ENCODE data around the gene MTG2. TPM values are rescaled to one million over a fixed set of nuclear protein-coding genes. Genes with fewer than 3 reads are reported as not detected.

MTG2 gene
- total RNA-seq, 3 donors from 2014 or later: 28.8 to 34.9 (median 32.6) TPM

DNA sequence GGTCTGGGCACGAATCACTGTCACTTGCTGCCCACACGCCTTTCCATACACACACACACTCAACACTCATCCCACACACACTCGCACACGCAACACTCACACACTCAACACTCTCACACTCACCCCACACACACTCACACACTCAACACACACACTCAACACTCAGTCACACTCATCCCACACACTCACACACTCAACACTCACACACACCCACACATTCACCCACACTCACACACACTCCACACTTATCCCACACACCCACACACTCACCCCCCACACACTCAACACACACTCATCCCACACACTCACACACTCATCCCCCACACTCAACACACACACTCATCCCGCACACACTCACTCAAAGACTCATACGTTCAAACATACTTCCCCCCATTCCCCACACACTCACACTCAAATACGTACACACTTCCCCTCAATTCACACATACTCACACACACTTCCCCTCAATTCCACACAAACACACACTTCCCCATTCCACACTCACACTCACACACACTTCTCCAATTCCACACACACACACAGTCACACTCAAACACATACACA lies 46.2 kb downstream of the MTG2 start:
- H3K4me1 ChIP-seq (ENCODE audit: low read depth): no peaks in the 10 kb centered on the region
- no peak for DNase-seq
- no peak for ATAC-seq
- H3K9me3 ChIP-seq: no peaks in the 10 kb centered on the region
- TF ChIP-seq, protein P1, sequence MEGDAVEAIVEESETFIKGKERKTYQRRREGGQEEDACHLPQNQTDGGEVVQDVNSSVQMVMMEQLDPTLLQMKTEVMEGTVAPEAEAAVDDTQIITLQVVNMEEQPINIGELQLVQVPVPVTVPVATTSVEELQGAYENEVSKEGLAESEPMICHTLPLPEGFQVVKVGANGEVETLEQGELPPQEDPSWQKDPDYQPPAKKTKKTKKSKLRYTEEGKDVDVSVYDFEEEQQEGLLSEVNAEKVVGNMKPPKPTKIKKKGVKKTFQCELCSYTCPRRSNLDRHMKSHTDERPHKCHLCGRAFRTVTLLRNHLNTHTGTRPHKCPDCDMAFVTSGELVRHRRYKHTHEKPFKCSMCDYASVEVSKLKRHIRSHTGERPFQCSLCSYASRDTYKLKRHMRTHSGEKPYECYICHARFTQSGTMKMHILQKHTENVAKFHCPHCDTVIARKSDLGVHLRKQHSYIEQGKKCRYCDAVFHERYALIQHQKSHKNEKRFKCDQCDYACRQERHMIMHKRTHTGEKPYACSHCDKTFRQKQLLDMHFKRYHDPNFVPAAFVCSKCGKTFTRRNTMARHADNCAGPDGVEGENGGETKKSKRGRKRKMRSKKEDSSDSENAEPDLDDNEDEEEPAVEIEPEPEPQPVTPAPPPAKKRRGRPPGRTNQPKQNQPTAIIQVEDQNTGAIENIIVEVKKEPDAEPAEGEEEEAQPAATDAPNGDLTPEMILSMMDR (IDR thresholded peaks at IDR 0.05): no peak
- intact Hi-C loops (cut with DNase I, micrococcal nuclease): no loop called here
- no peaks in the 10 kb centered on the region for H3K36me3 ChIP-seq (ENCODE audit: low read depth)
- H3K4me3 ChIP-seq: no peak overlapping the region

- no peaks in the 10 kb centered on the region for H3K9me3 ChIP-seq
- TF ChIP-seq, protein P1 (IDR thresholded peaks at IDR 0.05): no peak
- no peak for DNase-seq
- H3K4me1 ChIP-seq (ENCODE audit: low read depth): no peaks in the 10 kb centered on the region
- intact Hi-C loops (cut with DNase I, micrococcal nuclease): no loop called here
- H3K36me3 ChIP-seq (ENCODE audit: low read depth): no peaks in the 10 kb centered on the region
- ATAC-seq: no peak
- H3K4me3 ChIP-seq: no peak overlapping the region
Observed at GRCh38 chr20:62229667-62230066, 46.8 kb downstream of the MTG2 start.

- Histone ChIP-seq H3K4me3 (no peak overlapping the region), H3K36me3 (ENCODE audit: low read depth) (no peaks in the 10 kb centered on the region), H3K4me1 (ENCODE audit: low read depth) (no peaks in the 10 kb centered on the region), H3K9me3 (no peaks in the 10 kb centered on the region)
- intact Hi-C loops (cut with DNase I, micrococcal nuclease): no loop called here
- TF ChIP-seq, protein P1 (IDR thresholded peaks at IDR 0.05): no peak
- DNase-seq (no peak), ATAC-seq (no peak)
Observed at GRCh38 chr20:62230276-62230675, 47.4 kb downstream of the MTG2 start.

GRCh38 chr20:62230696-62231095 lies 47.9 kb downstream of the MTG2 start:
- ATAC-seq (no peak), DNase-seq (no peak)
- Histone ChIP-seq H3K9me3 (no peaks in the 10 kb centered on the region), H3K4me3 (no peak overlapping the region), H3K4me1 (ENCODE audit: low read depth) (no peaks in the 10 kb centered on the region), H3K36me3 (ENCODE audit: low read depth) (no peaks in the 10 kb centered on the region)
- intact Hi-C loops (cut with DNase I, micrococcal nuclease): no loop called here
- TF ChIP-seq, protein P1 (IDR thresholded peaks at IDR 0.05): no peak

DNA sequence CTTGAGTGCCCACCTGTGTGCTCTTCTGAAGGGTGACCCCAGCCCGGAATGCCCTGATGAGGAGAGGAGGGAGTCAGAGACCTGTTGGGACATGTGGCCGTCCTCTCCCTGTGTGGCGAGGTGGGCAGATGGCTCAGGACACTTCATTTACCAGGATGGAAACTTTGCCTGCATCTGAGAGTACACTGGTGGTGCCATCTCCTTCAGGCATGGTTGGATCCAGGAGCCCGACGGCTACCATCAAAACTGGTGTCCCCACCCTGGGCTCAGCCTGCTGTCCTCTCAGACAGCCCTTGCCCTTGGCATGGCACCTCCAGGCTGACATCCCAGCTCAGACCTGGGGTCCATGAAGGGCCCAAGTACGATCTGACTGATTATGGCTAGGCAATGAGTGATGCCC lies 48.5 kb downstream of the MTG2 start:
- DNase-seq (no peak), ATAC-seq (no peak)
- TF ChIP-seq, protein P1 (IDR thresholded peaks at IDR 0.05): no peak
- intact Hi-C loops (cut with DNase I, micrococcal nuclease): no loop called here
- H3K4me1 ChIP-seq (ENCODE audit: low read depth): no peaks in the 10 kb centered on the region
- H3K4me3 ChIP-seq: no peak overlapping the region
- no peaks in the 10 kb centered on the region for H3K9me3 ChIP-seq
- no peaks in the 10 kb centered on the region for H3K36me3 ChIP-seq (ENCODE audit: low read depth)

GRCh38 chr20:62232194-62232593 lies 49.4 kb downstream of the MTG2 start:
- Histone ChIP-seq H3K9me3 (no peaks in the 10 kb centered on the region), H3K36me3 (ENCODE audit: low read depth) (no peaks in the 10 kb centered on the region), H3K4me3 (no peak overlapping the region), H3K4me1 (ENCODE audit: low read depth) (no peaks in the 10 kb centered on the region)
- DNase-seq (no peak), ATAC-seq (no peak)
- TF ChIP-seq, protein P1 (IDR thresholded peaks at IDR 0.05): no peak
- intact Hi-C loops (cut with DNase I, micrococcal nuclease): no loop called here

Data from mucosa of descending colon (tissue), 3 donors.